ENCODE data around the gene EFCAB8. TPM values are rescaled to one million over a fixed set of nuclear protein-coding genes. Genes with fewer than 3 reads are reported as not detected.

EFCAB8 gene
- total RNA-seq, 1 donor from 2014 or later = not detected

DNA sequence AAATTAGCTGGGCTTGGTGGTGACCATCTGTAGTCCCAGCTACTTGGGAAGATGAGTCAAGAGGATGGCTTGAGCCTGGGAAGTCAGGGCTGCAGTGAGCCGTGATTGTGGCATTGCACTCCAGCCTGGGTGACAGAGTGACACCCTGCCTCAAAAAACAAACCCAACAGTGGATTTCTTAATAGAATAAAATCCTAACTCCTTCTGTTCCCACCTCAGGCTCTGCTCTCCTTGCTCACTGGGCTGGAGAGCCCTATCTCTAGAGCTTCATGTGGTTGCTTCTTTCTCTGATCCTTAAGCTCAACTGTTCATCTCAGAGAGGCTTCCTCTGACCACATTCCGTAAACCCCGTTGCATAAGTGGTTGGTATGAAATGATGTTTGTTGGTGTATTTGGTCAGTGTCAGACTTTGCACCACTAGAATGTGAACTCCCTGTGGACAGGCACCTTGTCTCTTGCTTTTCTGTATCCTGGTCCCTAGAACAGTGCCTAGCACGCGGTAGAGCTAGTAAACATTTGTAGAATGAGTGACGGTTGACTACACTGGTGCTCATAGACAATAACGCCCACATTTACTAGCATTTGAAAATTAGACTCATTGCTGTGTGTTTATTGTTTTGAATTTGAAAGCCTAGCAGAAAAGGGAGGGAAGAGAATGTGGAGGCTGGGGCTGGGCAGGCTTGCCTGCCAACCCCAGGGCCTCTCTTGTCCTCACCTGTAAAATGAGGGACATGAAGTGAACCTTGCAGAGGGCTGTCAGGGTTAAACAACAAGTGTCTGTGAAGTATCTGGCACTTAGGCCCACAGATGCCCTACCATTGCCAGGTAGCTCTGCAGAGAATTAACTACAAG, 34.8 kb upstream of the EFCAB8 start:
- peak overlapping the region; percentile 15 for H3K27ac ChIP-seq (ENCODE audit: low read depth, low read length)
- H3K9ac ChIP-seq (ENCODE audit: low read depth in 1 of 3, low read length in 3 of 3) = no peak overlapping the region
- no peaks in the 10 kb centered on the region for H3K9me3 ChIP-seq (ENCODE audit: control insufficient read depth in 3 of 3, low read length in 3 of 3)
- H3K4me3 ChIP-seq (ENCODE audit: low read length in 3 of 3) = no peak overlapping the region
- H3K27me3 ChIP-seq (ENCODE audit: control insufficient read depth in 3 of 3, insufficient read depth in 3 of 3, low read length in 3 of 3) = no peaks in the 10 kb centered on the region
- peaks cover 23 to 42% (median 32%) of the 10 kb centered on the region in 3 donors for H3K4me1 ChIP-seq (ENCODE audit: control insufficient read depth in 3 of 3, insufficient read depth in 3 of 3, low read length in 3 of 3)
- peaks cover 7 to 10% (median 9%) of the 10 kb centered on the region in 3 donors for H3K36me3 ChIP-seq (ENCODE audit: control insufficient read depth in 3 of 3, insufficient read depth in 3 of 3, low read length in 3 of 3)

DNA sequence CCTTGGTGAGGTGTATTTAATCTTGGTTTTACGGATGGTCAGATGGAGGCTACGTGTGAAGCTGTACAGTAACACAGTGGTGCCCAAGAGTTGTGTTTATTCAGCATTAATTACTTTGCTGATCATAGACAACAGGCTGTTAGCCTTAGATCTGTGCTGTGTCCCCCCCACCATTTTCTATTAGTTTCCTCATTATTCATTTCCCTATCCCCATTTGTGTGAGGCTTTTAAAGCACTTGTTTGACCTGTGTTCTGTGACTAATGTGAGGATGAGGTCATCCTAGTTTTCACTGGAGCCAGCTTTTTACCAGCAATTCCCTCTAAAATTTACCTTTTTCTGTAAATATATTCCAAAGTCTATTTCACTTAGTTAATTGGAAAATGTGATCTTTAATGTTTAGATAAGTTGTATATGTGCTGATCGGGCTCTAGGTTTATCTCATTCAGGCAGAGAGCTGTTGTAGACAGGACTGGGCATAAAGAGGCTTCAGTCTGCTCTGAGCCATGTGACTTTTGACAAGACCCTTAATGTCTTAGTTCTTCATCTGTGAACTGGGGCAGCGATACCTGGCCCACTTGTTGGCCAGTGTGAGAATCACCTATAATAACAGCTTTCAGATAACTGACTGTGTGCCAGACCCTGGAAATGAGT, 30.6 kb upstream of the EFCAB8 start:
- no peaks in the 10 kb centered on the region for H3K9me3 ChIP-seq (ENCODE audit: control insufficient read depth in 3 of 3, low read length in 3 of 3)
- no peaks in the 10 kb centered on the region for H3K27me3 ChIP-seq (ENCODE audit: control insufficient read depth in 3 of 3, insufficient read depth in 3 of 3, low read length in 3 of 3)
- H3K4me1 ChIP-seq (ENCODE audit: control insufficient read depth in 3 of 3, insufficient read depth in 3 of 3, low read length in 3 of 3) = peaks cover 16 to 22% (median 19%) of the 10 kb centered on the region in 3 donors
- H3K4me3 ChIP-seq (ENCODE audit: low read length in 3 of 3) = no peak overlapping the region
- H3K36me3 ChIP-seq (ENCODE audit: control insufficient read depth in 3 of 3, insufficient read depth in 3 of 3, low read length in 3 of 3) = peaks cover 9 to 13% (median 11%) of the 10 kb centered on the region in 3 donors
- H3K9ac ChIP-seq (ENCODE audit: low read depth in 1 of 3, low read length in 3 of 3) = no peak overlapping the region
- peak overlapping the region; percentile 52 for H3K27ac ChIP-seq (ENCODE audit: low read depth, low read length)

DNA sequence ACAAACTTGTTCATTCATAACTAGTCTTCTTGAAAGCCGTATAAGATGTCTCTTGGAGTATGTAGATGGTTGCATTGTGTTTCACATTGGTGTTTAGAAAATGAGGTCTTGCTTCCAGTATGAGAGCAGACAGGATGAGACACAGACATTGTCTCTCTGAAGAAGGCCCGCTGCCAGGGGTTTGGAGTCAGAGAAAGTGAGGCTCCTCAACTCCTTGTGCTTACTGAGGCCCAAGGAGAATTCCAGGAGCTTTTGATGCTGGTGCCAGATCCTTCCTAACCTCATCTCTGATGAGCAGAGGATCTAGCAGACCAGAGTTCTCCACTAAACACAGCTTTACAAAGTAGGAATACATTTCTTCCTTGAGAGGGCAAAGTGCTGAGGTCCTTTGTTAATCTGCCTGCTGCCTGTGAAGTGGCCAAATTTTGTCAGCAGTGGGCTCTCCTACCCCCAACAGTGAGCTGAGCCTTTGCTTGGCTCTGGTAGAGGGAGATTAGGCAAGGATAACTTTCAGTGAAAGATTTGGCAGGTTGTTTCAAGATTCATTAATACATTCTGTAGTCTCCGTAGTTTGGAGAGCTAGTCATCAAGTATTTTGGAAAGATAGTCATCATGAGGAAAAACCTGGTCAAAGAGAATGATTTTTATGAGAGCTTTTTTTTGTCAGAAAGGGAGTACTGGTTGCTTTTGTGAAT, 29.3 kb upstream of the EFCAB8 start:
- Histone ChIP-seq H3K4me3 (ENCODE audit: low read length in 3 of 3) (no peak overlapping the region), H3K36me3 (ENCODE audit: control insufficient read depth in 3 of 3, insufficient read depth in 3 of 3, low read length in 3 of 3) (peaks cover 11 to 18% (median 18%) of the 10 kb centered on the region in 3 donors), H3K27ac (ENCODE audit: low read depth, low read length) (peak overlapping the region; percentile 45), H3K9ac (ENCODE audit: low read depth in 1 of 3, low read length in 3 of 3) (no peak overlapping the region), H3K27me3 (ENCODE audit: control insufficient read depth in 3 of 3, insufficient read depth in 3 of 3, low read length in 3 of 3) (no peaks in the 10 kb centered on the region), H3K4me1 (ENCODE audit: control insufficient read depth in 3 of 3, insufficient read depth in 3 of 3, low read length in 3 of 3) (peaks cover 11 to 15% (median 13%) of the 10 kb centered on the region in 3 donors), H3K9me3 (ENCODE audit: control insufficient read depth in 3 of 3, low read length in 3 of 3) (no peaks in the 10 kb centered on the region)

DNA sequence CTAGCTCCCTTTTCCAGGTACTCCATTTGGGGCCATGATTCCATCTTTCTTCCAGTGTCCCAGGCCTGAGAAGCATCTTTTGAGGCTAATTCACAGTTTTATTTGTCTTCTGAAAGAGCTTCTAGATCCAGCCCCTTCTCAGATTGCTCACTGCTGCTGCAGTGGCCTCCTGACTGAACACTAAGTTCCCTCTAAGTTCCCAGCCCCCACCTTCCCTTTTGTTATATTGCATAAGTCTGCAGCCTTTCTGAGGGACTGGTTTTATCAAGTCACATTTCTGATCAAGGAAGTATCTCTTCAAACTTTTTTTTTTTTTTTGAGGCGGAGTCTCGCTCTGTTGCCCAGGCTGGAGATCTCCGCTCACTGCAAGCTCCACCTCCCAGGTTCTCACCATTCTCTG, 28.3 kb upstream of the EFCAB8 start:
- Histone ChIP-seq H3K27me3 (ENCODE audit: control insufficient read depth in 3 of 3, insufficient read depth in 3 of 3, low read length in 3 of 3) (no peaks in the 10 kb centered on the region), H3K9ac (ENCODE audit: low read depth in 1 of 3, low read length in 3 of 3) (no peak overlapping the region), H3K4me1 (ENCODE audit: control insufficient read depth in 3 of 3, insufficient read depth in 3 of 3, low read length in 3 of 3) (peaks cover 11 to 15% (median 13%) of the 10 kb centered on the region in 3 donors), H3K9me3 (ENCODE audit: control insufficient read depth in 3 of 3, low read length in 3 of 3) (no peaks in the 10 kb centered on the region), H3K4me3 (ENCODE audit: low read length in 3 of 3) (no peak overlapping the region), H3K36me3 (ENCODE audit: control insufficient read depth in 3 of 3, insufficient read depth in 3 of 3, low read length in 3 of 3) (peaks cover 11 to 18% (median 18%) of the 10 kb centered on the region in 3 donors), H3K27ac (ENCODE audit: low read depth, low read length) (peak overlapping the region; percentile 45)

DNA sequence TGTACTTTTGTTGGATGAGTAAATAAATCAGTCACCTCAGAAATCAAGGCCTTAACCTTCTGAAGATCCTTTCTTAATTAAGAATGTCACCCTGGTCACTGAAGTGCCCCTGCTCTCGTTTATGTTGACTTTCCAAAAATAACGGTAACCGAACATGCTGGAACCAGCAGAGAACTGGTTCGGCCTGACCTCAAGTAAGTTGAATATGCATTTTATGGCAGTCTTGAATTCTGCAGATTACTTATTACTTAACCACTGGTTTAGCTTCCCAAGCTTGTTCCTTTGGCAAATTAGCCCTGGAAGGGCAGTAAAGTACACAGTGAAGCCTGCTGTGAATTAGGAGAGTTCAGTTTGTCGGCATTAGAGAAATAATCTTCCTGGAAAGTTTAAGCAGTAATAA, 26.7 kb upstream of the EFCAB8 start:
- H3K9me3 ChIP-seq (ENCODE audit: control insufficient read depth in 3 of 3, low read length in 3 of 3) = no peaks in the 10 kb centered on the region
- no peak overlapping the region for H3K27ac ChIP-seq (ENCODE audit: low read depth, low read length)
- H3K27me3 ChIP-seq (ENCODE audit: control insufficient read depth in 3 of 3, insufficient read depth in 3 of 3, low read length in 3 of 3) = no peaks in the 10 kb centered on the region
- H3K4me1 ChIP-seq (ENCODE audit: control insufficient read depth in 3 of 3, insufficient read depth in 3 of 3, low read length in 3 of 3) = peaks cover 11 to 15% (median 13%) of the 10 kb centered on the region in 3 donors
- H3K4me3 ChIP-seq (ENCODE audit: low read length in 3 of 3) = no peak overlapping the region
- no peak overlapping the region for H3K9ac ChIP-seq (ENCODE audit: low read depth in 1 of 3, low read length in 3 of 3)
- peaks cover 9 to 23% (median 16%) of the 10 kb centered on the region in 3 donors for H3K36me3 ChIP-seq (ENCODE audit: control insufficient read depth in 3 of 3, insufficient read depth in 3 of 3, low read length in 3 of 3)

DNA sequence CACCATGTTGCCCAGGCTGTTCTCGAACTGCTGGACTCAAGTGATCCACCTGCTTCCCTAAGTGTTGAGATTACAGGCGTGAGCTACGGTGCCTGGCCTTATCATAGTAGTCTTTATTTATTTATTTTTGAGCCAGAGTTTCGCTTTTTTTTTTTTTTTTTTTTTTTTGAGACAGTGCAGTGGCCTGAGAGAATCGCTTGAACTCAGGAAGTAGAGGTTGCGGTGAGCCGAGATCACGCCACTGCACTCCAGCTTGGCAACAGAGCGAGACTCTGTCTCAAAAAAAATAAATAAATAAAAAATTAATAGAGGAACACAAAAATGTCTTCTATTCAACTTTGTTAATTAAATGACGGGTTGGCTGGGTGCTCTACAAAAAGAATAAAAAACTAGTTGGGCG, 26.1 kb upstream of the EFCAB8 start:
- peaks cover 11 to 15% (median 13%) of the 10 kb centered on the region in 3 donors for H3K4me1 ChIP-seq (ENCODE audit: control insufficient read depth in 3 of 3, insufficient read depth in 3 of 3, low read length in 3 of 3)
- no peaks in the 10 kb centered on the region for H3K27me3 ChIP-seq (ENCODE audit: control insufficient read depth in 3 of 3, insufficient read depth in 3 of 3, low read length in 3 of 3)
- no peak overlapping the region for H3K4me3 ChIP-seq (ENCODE audit: low read length in 3 of 3)
- H3K36me3 ChIP-seq (ENCODE audit: control insufficient read depth in 3 of 3, insufficient read depth in 3 of 3, low read length in 3 of 3) = peaks cover 11 to 24% (median 21%) of the 10 kb centered on the region in 3 donors
- no peaks in the 10 kb centered on the region for H3K9me3 ChIP-seq (ENCODE audit: control insufficient read depth in 3 of 3, low read length in 3 of 3)
- H3K27ac ChIP-seq (ENCODE audit: low read depth, low read length) = no peak overlapping the region
- no peak overlapping the region for H3K9ac ChIP-seq (ENCODE audit: low read depth in 1 of 3, low read length in 3 of 3)

DNA sequence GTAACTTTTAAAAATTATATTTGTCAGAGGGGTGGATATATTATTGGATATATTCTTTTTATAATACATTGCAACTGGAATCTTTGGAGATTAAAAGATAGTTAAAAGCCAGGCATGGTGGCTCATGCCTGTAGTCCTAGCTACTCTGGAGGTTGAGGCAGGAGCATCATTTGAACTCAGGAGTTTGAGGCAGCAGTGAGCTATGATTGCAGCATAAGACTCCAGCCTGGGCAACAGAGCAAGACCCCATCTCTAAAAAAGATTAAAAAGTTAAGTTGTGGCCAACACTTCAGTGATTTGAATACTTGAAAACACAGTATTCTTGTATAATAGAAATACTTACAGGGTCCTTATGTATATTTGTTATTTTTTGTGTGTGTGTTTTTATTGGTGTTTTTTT, 23.8 kb upstream of the EFCAB8 start:
- Histone ChIP-seq H3K4me1 (ENCODE audit: control insufficient read depth in 3 of 3, insufficient read depth in 3 of 3, low read length in 3 of 3) (peaks cover 4 to 5% (median 4%) of the 10 kb centered on the region in 3 donors), H3K9me3 (ENCODE audit: control insufficient read depth in 3 of 3, low read length in 3 of 3) (no peaks in the 10 kb centered on the region), H3K27ac (ENCODE audit: low read depth, low read length) (no peak overlapping the region), H3K36me3 (ENCODE audit: control insufficient read depth in 3 of 3, insufficient read depth in 3 of 3, low read length in 3 of 3) (peaks cover 31 to 44% (median 40%) of the 10 kb centered on the region in 3 donors), H3K27me3 (ENCODE audit: control insufficient read depth in 3 of 3, insufficient read depth in 3 of 3, low read length in 3 of 3) (no peaks in the 10 kb centered on the region), H3K9ac (ENCODE audit: low read depth in 1 of 3, low read length in 3 of 3) (no peak overlapping the region), H3K4me3 (ENCODE audit: low read length in 3 of 3) (no peak overlapping the region)

DNA sequence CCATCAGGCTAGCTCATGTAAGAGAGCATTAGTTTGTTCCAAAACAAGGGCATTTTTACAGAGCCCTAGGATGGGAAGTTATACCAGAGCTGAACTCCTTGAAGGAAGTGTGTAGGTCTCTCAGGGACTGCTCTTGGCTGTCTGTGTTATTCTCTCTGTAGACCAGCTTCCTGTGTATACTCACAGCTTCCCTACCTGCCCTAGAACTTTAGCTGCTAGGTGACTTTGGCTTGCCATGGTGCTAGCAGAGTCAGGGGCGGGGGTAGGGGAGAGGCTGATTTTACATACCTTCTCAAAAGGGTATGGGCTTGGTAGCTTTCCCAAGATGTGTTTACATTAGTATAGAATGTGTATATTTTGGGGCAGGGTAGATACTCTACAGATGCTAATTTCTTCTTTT, 21.6 kb upstream of the EFCAB8 start:
- Histone ChIP-seq H3K9me3 (ENCODE audit: control insufficient read depth in 3 of 3, low read length in 3 of 3) (no peaks in the 10 kb centered on the region), H3K9ac (ENCODE audit: low read depth in 1 of 3, low read length in 3 of 3) (no peak overlapping the region), H3K4me1 (ENCODE audit: control insufficient read depth in 3 of 3, insufficient read depth in 3 of 3, low read length in 3 of 3) (no peaks in the 10 kb centered on the region), H3K27me3 (ENCODE audit: control insufficient read depth in 3 of 3, insufficient read depth in 3 of 3, low read length in 3 of 3) (no peaks in the 10 kb centered on the region), H3K27ac (ENCODE audit: low read depth, low read length) (no peak overlapping the region), H3K36me3 (ENCODE audit: control insufficient read depth in 3 of 3, insufficient read depth in 3 of 3, low read length in 3 of 3) (peaks cover 29 to 53% (median 48%) of the 10 kb centered on the region in 3 donors), H3K4me3 (ENCODE audit: low read length in 3 of 3) (no peak overlapping the region)

DNA sequence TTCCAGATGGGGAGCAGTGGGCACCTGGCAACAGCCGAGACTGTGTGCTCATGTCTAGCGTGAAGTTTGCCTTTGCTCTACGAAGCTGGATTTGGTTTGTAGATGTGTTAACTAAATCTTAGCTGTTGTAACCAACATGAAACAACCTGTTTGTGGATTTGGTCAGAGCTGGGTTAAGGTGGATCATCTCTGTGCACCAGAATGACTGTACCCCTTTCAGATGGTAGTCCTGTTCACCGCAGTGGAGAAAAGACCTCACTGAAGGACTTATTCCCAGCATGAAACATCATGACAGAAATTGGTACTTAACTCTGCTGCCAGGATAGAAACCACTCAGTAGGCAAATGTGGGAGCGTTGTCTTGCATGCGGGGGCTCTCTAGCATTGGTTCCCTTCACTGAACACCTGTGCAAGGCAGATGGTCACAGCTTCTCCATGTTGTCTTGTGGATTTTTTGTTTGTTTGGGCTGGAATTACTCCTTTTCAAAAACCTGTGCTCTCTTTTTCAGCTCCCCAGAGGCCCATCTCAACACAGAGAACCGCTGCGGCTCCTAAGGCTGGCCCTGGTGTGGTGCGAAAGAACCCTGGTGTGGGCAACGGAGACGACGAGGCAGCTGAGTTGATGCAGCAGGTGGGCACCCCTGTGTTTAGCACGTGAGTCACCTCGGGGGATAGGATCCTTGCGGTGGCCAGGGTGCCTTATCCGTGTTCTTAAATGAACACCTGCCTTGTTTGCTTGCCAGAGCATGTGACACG, 19.3 kb upstream of the EFCAB8 start:
- Histone ChIP-seq H3K27me3 (ENCODE audit: control insufficient read depth in 3 of 3, insufficient read depth in 3 of 3, low read length in 3 of 3) (no peaks in the 10 kb centered on the region), H3K4me3 (ENCODE audit: low read length in 3 of 3) (no peak overlapping the region), H3K4me1 (ENCODE audit: control insufficient read depth in 3 of 3, insufficient read depth in 3 of 3, low read length in 3 of 3) (no peaks in the 10 kb centered on the region), H3K9ac (ENCODE audit: low read depth in 1 of 3, low read length in 3 of 3) (no peak overlapping the region), H3K9me3 (ENCODE audit: control insufficient read depth in 3 of 3, low read length in 3 of 3) (no peaks in the 10 kb centered on the region), H3K27ac (ENCODE audit: low read depth, low read length) (no peak overlapping the region), H3K36me3 (ENCODE audit: control insufficient read depth in 3 of 3, insufficient read depth in 3 of 3, low read length in 3 of 3) (peaks cover 33 to 57% (median 53%) of the 10 kb centered on the region in 3 donors)

Measured in skeletal muscle tissue (tissue), 4 donors.